Mesothelial cell of epicardium (in vitro differentiated cells): ENCODE data around the gene KRT14. TPM values are rescaled to one million over a fixed set of nuclear protein-coding genes. Genes with fewer than 3 reads are reported as not detected.
"Not testable (repeated sequence)": the region's sequence is repeated elsewhere in the genome, so short reads cannot be mapped to it uniquely, and the experiment has no call there.

Source experiments
- DNase-seq, 2 experiments: peaks; one replicate each; pipeline ENCODE4 v3.0.0; 2021; ENCODE audit warnings: low spot score in 2 of 2; ENCODE audit not compliant: unreplicated experiment in 2 of 2
- H3K27ac Mint-ChIP-seq: 2 replicates; pipeline ENCODE4 v1.8.0; 2021; ENCODE audit warnings: mixed read lengths
- H3K27me3 Mint-ChIP-seq: 2 replicates; pipeline ENCODE4 v1.8.0; 2021; ENCODE audit warnings: low read depth, mixed read lengths
- H3K36me3 Mint-ChIP-seq: 2 replicates; pipeline ENCODE4 v1.8.0; 2021; ENCODE audit warnings: mixed read lengths
- H3K4me1 Mint-ChIP-seq: 2 replicates; pipeline ENCODE4 v1.8.0; 2021; ENCODE audit warnings: mixed read lengths
- H3K4me3 Mint-ChIP-seq: 2 replicates; pipeline ENCODE4 v1.8.0; 2021; ENCODE audit warnings: mild to moderate bottlenecking, moderate library complexity, mixed read lengths
- H3K9me3 Mint-ChIP-seq: 2 replicates; pipeline ENCODE4 v1.8.0; 2021; ENCODE audit warnings: mixed read lengths
- CTCF ChIP-seq: fragments of 200-600 bp; sonication (generic); IDR thresholded peaks from one replicate; pipeline ENCODE4 v1.5.0; 2021; ENCODE audit warnings: antibody characterized with exemption; ENCODE audit not compliant: unreplicated experiment
- total RNA-seq: library from RNA; stranded (reverse); gene quantifications from 3 replicates; pipeline ENCODE4 v1.2.1, GENCODE V29; 2021

Gene KRT14
- total RNA-seq, 1 donor from 2014 or later = not detected

GRCh38 chr17:41627316-41628072 is 40.8 kb upstream of the KRT14 start:
- H3K27me3 Mint-ChIP-seq = no peaks in the 10 kb centered on the region
- DNase-seq = no peak

GRCh38 chr17:41626914-41627295 is 40.2 kb upstream of the KRT14 start:
- not testable (repeated sequence) for H3K27me3 Mint-ChIP-seq, H3K36me3 Mint-ChIP-seq, DNase-seq, H3K27ac Mint-ChIP-seq, H3K9me3 Mint-ChIP-seq, H3K4me3 Mint-ChIP-seq
- H3K4me1 Mint-ChIP-seq = peaks cover 37% of the 10 kb centered on the region

More at GRCh38 chr17:41627316-41628072, 40.8 kb upstream of the KRT14 start:
- Mint-ChIP-seq H3K4me1 (peaks cover 32% of the 10 kb centered on the region), H3K9me3 (no peaks in the 10 kb centered on the region), H3K27ac (peak overlapping the region; percentile 34), H3K4me3 (no peak overlapping the region), H3K36me3 (no peaks in the 10 kb centered on the region)
- no peak for TF ChIP-seq CTCF

- H3K27ac Mint-ChIP-seq = peak overlapping the region; percentile 95
- DNase-seq, H3K36me3 Mint-ChIP-seq, H3K4me3 Mint-ChIP-seq, H3K27me3 Mint-ChIP-seq, H3K9me3 Mint-ChIP-seq: not testable (repeated sequence)
- H3K4me1 Mint-ChIP-seq = peaks cover 43% of the 10 kb centered on the region
These were observed 39.6 kb upstream of the KRT14 start for GRCh38 chr17:41626028-41626913.

- H3K27me3 Mint-ChIP-seq = no peaks in the 10 kb centered on the region
- no peak for TF ChIP-seq CTCF
- H3K9me3 Mint-ChIP-seq = no peaks in the 10 kb centered on the region
- H3K4me3 Mint-ChIP-seq = no peak overlapping the region
- no peak for DNase-seq
- H3K36me3 Mint-ChIP-seq = peaks cover 4% of the 10 kb centered on the region
- H3K4me1 Mint-ChIP-seq = peaks cover 50% of the 10 kb centered on the region
- peak overlapping the region; percentile 95 for H3K27ac Mint-ChIP-seq
These were observed 38.9 kb upstream of the KRT14 start for GRCh38 chr17:41625602-41626001.

- no peaks in the 10 kb centered on the region for H3K9me3 Mint-ChIP-seq
- peak; percentile 28 for TF ChIP-seq CTCF
- H3K27me3 Mint-ChIP-seq = no peaks in the 10 kb centered on the region
- peak within 1 kb of the TSS; percentile 96 for H3K27ac Mint-ChIP-seq
- H3K4me3 Mint-ChIP-seq = peak within 1 kb of the TSS; percentile 60
- DNase-seq = peak; percentile 73 to 88
- peaks cover 10% of the 10 kb centered on the region for H3K36me3 Mint-ChIP-seq
- H3K4me1 Mint-ChIP-seq = peaks cover 58% of the 10 kb centered on the region
These were observed 37.8 kb upstream of the KRT14 start, which contains the start of gene KRT17 for GRCh38 chr17:41624208-41625101. KRT17 (minus strand) TSS chr17:41624575; CDS start chr17:41624509, 66 bp downstream.

- DNase-seq, H3K9me3 Mint-ChIP-seq, H3K27me3 Mint-ChIP-seq: not testable (repeated sequence)
- Mint-ChIP-seq H3K4me3 (peak overlapping the region; percentile 60), H3K4me1 (peaks cover 63% of the 10 kb centered on the region), H3K27ac (peak overlapping the region; percentile 73), H3K36me3 (peaks cover 10% of the 10 kb centered on the region)
These were observed 36.6 kb upstream of the KRT14 start for GRCh38 chr17:41623184-41623861.

- not testable (repeated sequence) for H3K27me3 Mint-ChIP-seq, DNase-seq, H3K9me3 Mint-ChIP-seq
- H3K4me1 Mint-ChIP-seq = peaks cover 70% of the 10 kb centered on the region
- peaks cover 10% of the 10 kb centered on the region for H3K36me3 Mint-ChIP-seq
- peak overlapping the region; percentile 73 for H3K27ac Mint-ChIP-seq
- peak overlapping the region; percentile 60 for H3K4me3 Mint-ChIP-seq
These were observed 35.9 kb upstream of the KRT14 start for GRCh38 chr17:41622340-41623183.
